Measurements from ENCODE around the gene HIP1. TPM values are rescaled to one million over a fixed set of nuclear protein-coding genes. Genes with fewer than 3 reads are reported as not detected.
"Not testable (repeated sequence)": the region's sequence is repeated elsewhere in the genome, so short reads cannot be mapped to it uniquely, and the experiment has no call there.

The HIP1 gene
- polyA plus RNA-seq, 4 donors = 32.1 to 36.8 (median 35.4) TPM

GRCh38 chr7:75717746-75718145 lies 21.0 kb downstream of the HIP1 start:
- not testable (repeated sequence) for DNase-seq (ENCODE audit: low read depth in 4 of 4, low spot score in 3 of 4)

- DNase-seq (ENCODE audit: low read depth in 4 of 4, low spot score in 3 of 4) = no peak
These were observed 21.6 kb downstream of the HIP1 start for GRCh38 chr7:75716992-75717626.

- DNase-seq (ENCODE audit: low read depth in 4 of 4, low spot score in 3 of 4) = no peak
These were observed 22.9 kb downstream of the HIP1 start for GRCh38 chr7:75715864-75716263.

- DNase-seq (ENCODE audit: low read depth in 4 of 4, low spot score in 3 of 4) = no peak
These were observed 26.0 kb downstream of the HIP1 start for GRCh38 chr7:75712517-75713361.

- no peak for DNase-seq (ENCODE audit: low read depth in 4 of 4, low spot score in 3 of 4)
These were observed 26.9 kb downstream of the HIP1 start for GRCh38 chr7:75711656-75712514.

- no peak for DNase-seq (ENCODE audit: low read depth in 4 of 4, low spot score in 3 of 4)
These were observed 27.7 kb downstream of the HIP1 start for GRCh38 chr7:75711076-75711475.

- DNase-seq (ENCODE audit: low read depth in 4 of 4, low spot score in 3 of 4) = no peak
These were observed 33.8 kb downstream of the HIP1 start for GRCh38 chr7:75704928-75705327.

GRCh38 chr7:75702515-75702914 lies 36.2 kb downstream of the HIP1 start:
- no peak for DNase-seq (ENCODE audit: low read depth in 4 of 4, low spot score in 3 of 4)

- no peak for DNase-seq (ENCODE audit: low read depth in 4 of 4, low spot score in 3 of 4)
These were observed 38.7 kb downstream of the HIP1 start for GRCh38 chr7:75699993-75700392.

- no peak for DNase-seq (ENCODE audit: low read depth in 4 of 4, low spot score in 3 of 4)
These were observed 40.4 kb downstream of the HIP1 start for GRCh38 chr7:75698358-75698757.

- no peak for DNase-seq (ENCODE audit: low read depth in 4 of 4, low spot score in 3 of 4)
These were observed 42.3 kb downstream of the HIP1 start for GRCh38 chr7:75696263-75697037.

GRCh38 chr7:75694638-75695399 lies 43.9 kb downstream of the HIP1 start:
- peak in 1 of 4 donors; percentile 33 for DNase-seq (ENCODE audit: low read depth in 4 of 4, low spot score in 3 of 4)

GRCh38 chr7:75693668-75694067 lies 45.1 kb downstream of the HIP1 start:
- DNase-seq (ENCODE audit: low read depth in 4 of 4, low spot score in 3 of 4) = not testable (repeated sequence)

- DNase-seq (ENCODE audit: low read depth in 4 of 4, low spot score in 3 of 4) = no peak
These were observed 46.8 kb downstream of the HIP1 start for GRCh38 chr7:75691793-75692543.

- no peak for DNase-seq (ENCODE audit: low read depth in 4 of 4, low spot score in 3 of 4)
These were observed 48.6 kb downstream of the HIP1 start for GRCh38 chr7:75690121-75690523.

GRCh38 chr7:75689246-75690099 lies 49.3 kb downstream of the HIP1 start:
- no peak for DNase-seq (ENCODE audit: low read depth in 4 of 4, low spot score in 3 of 4)

- DNase-seq (ENCODE audit: low read depth in 4 of 4, low spot score in 3 of 4) = peak in 2 of 4 donors; percentile 14 to 38
These were observed 50.3 kb downstream of the HIP1 start for GRCh38 chr7:75688200-75689136.
